PC-3 (cell line): Measurements from ENCODE around the gene SLC25A21. TPM values are rescaled to one million over a fixed set of nuclear protein-coding genes. Genes with fewer than 3 reads are reported as not detected.

Experiments used
- ATAC-seq: fragments of 200-7000 bp; cut with Tn5 transposase; 2 replicates; pipeline ENCODE4 v1.9.1; 2020; ENCODE audit warnings: mild to moderate bottlenecking, moderate library complexity
- BruUV-seq: library from RNA; stranded (reverse); fragments of 400-500 nt; replicated peaks from 2 replicates; lab custom pipeline; 2021; lab: Mats Ljungman, UMichigan
- CTCF ChIA-PET: fragments of 300-600 bp; sonication (Branson Sonifier 250); formaldehyde crosslinking; loops from one replicate; lab custom pipeline; 2022; ENCODE audit warnings: antibody characterized with exemption; lab: Charles Lee
- POLR2A ChIA-PET: fragments of 300-600 bp; sonication (Branson Sonifier 250); formaldehyde crosslinking; loops from one replicate; lab custom pipeline; 2022; ENCODE audit warnings: antibody characterized with exemption; ENCODE audit not compliant: unreplicated experiment; lab: Charles Lee
- DNase-seq: peaks from one replicate; pipeline ENCODE4 v3.0.0-alpha.2; 2015
- H2AFZ ChIP-seq: fragments of 300-600 bp; sonication (generic); 2 replicates; pipeline ENCODE4 v1.6.0; 2016; ENCODE audit warnings: antibody characterized with exemption, low read length
- H3F3A ChIP-seq: fragments of 300-600 bp; sonication (generic); one replicate; pipeline ENCODE4 v1.6.0; 2017; ENCODE audit warnings: antibody characterized with exemption, low read length, control low read depth, mild to moderate bottlenecking; ENCODE audit not compliant: unreplicated experiment
- H3K27ac ChIP-seq: fragments of 300-600 bp; sonication (generic); 2 replicates; pipeline ENCODE4 v1.5.1; 2016; ENCODE audit warnings: mild to moderate bottlenecking, low read length
- H3K27me3 ChIP-seq: fragments of 300-600 bp; sonication (generic); 2 replicates; pipeline ENCODE4 v1.6.1; 2016; ENCODE audit warnings: low read length, mixed read lengths
- H3K36me3 ChIP-seq: fragments of 300-600 bp; sonication (generic); 2 replicates; pipeline ENCODE4 v1.6.1; 2016; ENCODE audit warnings: low read depth, mixed run types, low read length, mixed read lengths
- H3K4me1 ChIP-seq: fragments of 300-600 bp; sonication (generic); 2 replicates; pipeline ENCODE4 v1.5.1; 2016; ENCODE audit warnings: low read length; ENCODE audit not compliant: insufficient read depth
- H3K4me2 ChIP-seq: fragments of 300-600 bp; sonication (generic); 2 replicates; pipeline ENCODE4 v1.6.0; 2016; ENCODE audit warnings: low read length
- H3K4me3 ChIP-seq: fragments of 300-600 bp; sonication (generic); 2 replicates; pipeline ENCODE4 v1.5.1; 2016; ENCODE audit warnings: mild to moderate bottlenecking, low read length, mixed read lengths
- H3K79me2 ChIP-seq: fragments of 300-600 bp; sonication (generic); 2 replicates; pipeline ENCODE4 v1.6.1; 2017; ENCODE audit warnings: low read length, mixed read lengths
- H3K9ac ChIP-seq: fragments of 300-600 bp; sonication (generic); 2 replicates; pipeline ENCODE4 v1.6.0; 2016; ENCODE audit warnings: mild to moderate bottlenecking, low read length
- H3K9me2 ChIP-seq: fragments of 300-600 bp; sonication (generic); replicated peaks from 2 replicates; pipeline ENCODE4 v1.6.1; 2016; ENCODE audit warnings: mixed run types, low read length, mixed read lengths
- H3K9me3 ChIP-seq: fragments of 300-600 bp; sonication (generic); 2 replicates; pipeline ENCODE4 v1.6.1; 2016; ENCODE audit warnings: low read length, mixed read lengths
- H4K20me1 ChIP-seq: fragments of 300-600 bp; sonication (generic); 2 replicates; pipeline ENCODE4 v1.6.1; 2016; ENCODE audit warnings: low read length, mixed read lengths
- EZH2 ChIP-seq: fragments of 300-600 bp; sonication (generic); IDR thresholded peaks from one replicate; pipeline ENCODE4 v1.6.1; 2017; ENCODE audit warnings: antibody characterized with exemption, mild to moderate bottlenecking, low read length; ENCODE audit not compliant: unreplicated experiment
- EZH2phosphoT487 ChIP-seq: fragments of 300-600 bp; sonication (generic); IDR thresholded peaks from 2 replicates; pipeline ENCODE4 v1.6.1; 2018; ENCODE audit warnings: mild to moderate bottlenecking, antibody characterized with exemption, low read length, borderline replicate concordance
- intact Hi-C: fragments of 100-400 bp; cut with micrococcal nuclease; formaldehyde crosslinking; loops from 2 replicates; pipeline ENCODE4 v1.9.0; 2023
- total RNA-seq: library from RNA; depleted of rRNA; stranded (reverse); fragments of >200 nt; gene quantifications from 2 replicates; pipeline ENCODE4 v1.2.3, GENCODE V29; 2014
- TF ChIP-seq, protein P1 (sequence below): fragments of 300-600 bp; sonication (generic); conservative IDR thresholded peaks from 2 replicates; pipeline ENCODE4 v1.5.1; 2017; ENCODE audit warnings: antibody characterized with exemption, low read depth, mild to moderate bottlenecking, low read length

Gene SLC25A21
- total RNA-seq, 1 experiment from 2014 or later: 0.87 TPM

GRCh38 chr14:36910578-36910977 lies 261.8 kb downstream of the SLC25A21 start:
- Histone ChIP-seq H3K9me2 (no peaks in the 10 kb centered on the region), H3K9ac (no peak overlapping the region), H2AFZ (no peak overlapping the region), H3F3A (no peaks in the 10 kb centered on the region), H3K79me2 (no peaks in the 10 kb centered on the region), H4K20me1 (no peaks in the 10 kb centered on the region), H3K9me3 (no peaks in the 10 kb centered on the region), H3K27me3 (no peaks in the 10 kb centered on the region), H3K27ac (no peak overlapping the region), H3K4me1 (no peaks in the 10 kb centered on the region), H3K36me3 (no peaks in the 10 kb centered on the region), H3K4me3 (no peak overlapping the region), H3K4me2 (no peak overlapping the region)
- no peak for ATAC-seq
- intact Hi-C loops: no loop called here
- TF ChIP-seq, protein P1, sequence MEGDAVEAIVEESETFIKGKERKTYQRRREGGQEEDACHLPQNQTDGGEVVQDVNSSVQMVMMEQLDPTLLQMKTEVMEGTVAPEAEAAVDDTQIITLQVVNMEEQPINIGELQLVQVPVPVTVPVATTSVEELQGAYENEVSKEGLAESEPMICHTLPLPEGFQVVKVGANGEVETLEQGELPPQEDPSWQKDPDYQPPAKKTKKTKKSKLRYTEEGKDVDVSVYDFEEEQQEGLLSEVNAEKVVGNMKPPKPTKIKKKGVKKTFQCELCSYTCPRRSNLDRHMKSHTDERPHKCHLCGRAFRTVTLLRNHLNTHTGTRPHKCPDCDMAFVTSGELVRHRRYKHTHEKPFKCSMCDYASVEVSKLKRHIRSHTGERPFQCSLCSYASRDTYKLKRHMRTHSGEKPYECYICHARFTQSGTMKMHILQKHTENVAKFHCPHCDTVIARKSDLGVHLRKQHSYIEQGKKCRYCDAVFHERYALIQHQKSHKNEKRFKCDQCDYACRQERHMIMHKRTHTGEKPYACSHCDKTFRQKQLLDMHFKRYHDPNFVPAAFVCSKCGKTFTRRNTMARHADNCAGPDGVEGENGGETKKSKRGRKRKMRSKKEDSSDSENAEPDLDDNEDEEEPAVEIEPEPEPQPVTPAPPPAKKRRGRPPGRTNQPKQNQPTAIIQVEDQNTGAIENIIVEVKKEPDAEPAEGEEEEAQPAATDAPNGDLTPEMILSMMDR: no peak
- TF ChIP-seq EZH2phosphoT487 (no peak), EZH2 (no peak)
- no peak for DNase-seq
- ChIA-PET CTCF (no interaction called here), POLR2A (no interaction called here)
- no TSS peak for BruUV-seq

DNA sequence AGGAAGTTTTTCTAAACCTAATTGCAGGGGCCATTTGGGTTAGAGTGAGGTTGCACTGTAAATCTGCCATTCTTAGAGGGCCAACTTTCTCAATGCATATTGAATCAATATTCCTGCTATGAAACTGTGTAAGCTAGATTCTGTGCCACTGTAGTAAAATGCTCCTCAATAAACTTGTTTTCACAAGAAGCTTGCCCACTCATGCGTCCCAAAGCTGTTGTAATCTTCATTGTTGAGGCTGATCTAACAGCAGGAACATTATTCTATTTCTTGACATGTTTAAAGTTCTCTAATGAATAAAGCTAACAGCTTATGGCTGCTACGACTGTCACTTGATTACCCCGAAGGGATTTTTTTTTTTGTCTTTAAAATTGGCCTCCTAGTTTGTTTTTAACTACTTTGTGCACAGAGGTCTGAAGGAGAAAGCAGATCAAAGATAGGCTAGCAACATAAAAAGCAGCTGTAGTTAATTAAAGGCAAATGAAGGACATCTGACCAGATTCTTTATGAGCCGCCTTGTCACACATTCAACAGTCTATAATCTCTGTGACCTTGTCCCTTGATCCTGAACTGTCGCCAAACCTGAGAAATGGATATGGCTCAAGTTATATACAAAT lies 267.0 kb downstream of the SLC25A21 start:
- H3K4me2 ChIP-seq: no peak overlapping the region
- DNase-seq (no peak), ATAC-seq (no peak)

DNA sequence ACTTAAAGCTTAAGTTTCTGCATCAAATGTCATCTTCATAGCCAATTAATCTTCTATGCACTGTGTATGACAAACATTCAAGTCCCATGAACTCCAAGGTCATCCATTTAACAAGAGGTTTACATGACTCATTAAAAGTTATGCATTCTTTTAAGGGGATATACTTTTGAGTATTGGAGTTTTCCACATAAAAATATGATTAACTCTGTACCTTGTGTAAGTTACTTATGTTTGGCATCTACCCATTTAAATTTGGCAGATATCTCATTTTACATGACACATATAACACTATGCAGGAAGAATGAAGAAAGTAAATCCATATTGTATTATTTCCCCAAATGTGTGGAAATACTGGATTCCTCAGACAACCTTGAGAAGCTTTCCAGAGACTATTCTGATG lies 270.5 kb downstream of the SLC25A21 start:
- no peaks in the 10 kb centered on the region for H4K20me1 ChIP-seq
- no peak overlapping the region for H3K4me3 ChIP-seq
- no peaks in the 10 kb centered on the region for H3K79me2 ChIP-seq
- H3K9ac ChIP-seq: no peak overlapping the region
- peak; percentile 96 for ATAC-seq
- BruUV-seq: no TSS peak
- POLR2A ChIA-PET: no interaction called here
- no peaks in the 10 kb centered on the region for H3K9me2 ChIP-seq
- H3K4me1 ChIP-seq: peaks cover 16% of the 10 kb centered on the region
- no peaks in the 10 kb centered on the region for H3K27me3 ChIP-seq
- peak overlapping the region; percentile 62 for H3K27ac ChIP-seq
- H2AFZ ChIP-seq: no peak overlapping the region
- no peak overlapping the region for H3K4me2 ChIP-seq
- no peak for TF ChIP-seq EZH2phosphoT487
- TF ChIP-seq, protein P1: no peak
- TF ChIP-seq EZH2: no peak
- no peaks in the 10 kb centered on the region for H3F3A ChIP-seq
- intact Hi-C loops: loop anchor here (1.0 to 2.0 kb wide), 2 partner anchors 41 to 215 kb away; no protein-coding TSS in a partner anchor
- peak; percentile 87 for DNase-seq
- no peaks in the 10 kb centered on the region for H3K36me3 ChIP-seq
- H3K9me3 ChIP-seq: no peaks in the 10 kb centered on the region
- CTCF ChIA-PET: interaction anchor here (0.6 to 1.0 kb wide), 4 partner anchors 40 to 216 kb away, joined by 3 to 8 read pairs (median 4); no protein-coding TSS in a partner anchor

More for the DNA sequence above, 267.0 kb downstream of the SLC25A21 start:
- H3K27ac ChIP-seq: no peak overlapping the region
- TF ChIP-seq, protein P1: no peak
- no peak for TF ChIP-seq EZH2
- no peak for TF ChIP-seq EZH2phosphoT487
- intact Hi-C loops: no loop called here
- no peaks in the 10 kb centered on the region for H3K9me3 ChIP-seq
- peaks cover 16% of the 10 kb centered on the region for H3K4me1 ChIP-seq
- BruUV-seq: no TSS peak
- ChIA-PET CTCF (no interaction called here), POLR2A (no interaction called here)
- H3F3A ChIP-seq: no peaks in the 10 kb centered on the region
- no peak overlapping the region for H3K9ac ChIP-seq
- no peak overlapping the region for H3K4me3 ChIP-seq
- no peaks in the 10 kb centered on the region for H4K20me1 ChIP-seq
- no peaks in the 10 kb centered on the region for H3K79me2 ChIP-seq
- H3K27me3 ChIP-seq: no peaks in the 10 kb centered on the region
- H2AFZ ChIP-seq: no peak overlapping the region
- no peaks in the 10 kb centered on the region for H3K9me2 ChIP-seq
- H3K36me3 ChIP-seq: no peaks in the 10 kb centered on the region
